ENCODE measurements around the gene DAGLB. TPM values are rescaled to one million over a fixed set of nuclear protein-coding genes. Genes with fewer than 3 reads are reported as not detected.
A peak's percentile ranks its signal among the peaks of the same experiment; 100 is the strongest.
"Not testable (repeated sequence)": the region's sequence is repeated elsewhere in the genome, so short reads cannot be mapped to it uniquely, and the experiment has no call there.

DAGLB gene
- total RNA-seq, 2 donors from 2014 or later, result 22.7 to 24.5 TPM

- no peaks in the 10 kb centered on the region for H3K27me3 ChIP-seq (ENCODE audit: control insufficient read depth, insufficient read depth, low read length, poor library complexity, severe bottlenecking)
Observed at GRCh38 chr7:6398943-6399342, 48.8 kb downstream of the DAGLB start.

GRCh38 chr7:6397759-6398495 lies 49.8 kb downstream of the DAGLB start:
- H3K27ac ChIP-seq (ENCODE audit: low read depth, low read length); H3K4me3 ChIP-seq (ENCODE audit: low read length); H3K9ac ChIP-seq (ENCODE audit: extremely low read depth, low read length, poor library complexity, severe bottlenecking); H3K9me3 Mint-ChIP-seq; DNase-seq; H3K4me1 ChIP-seq (ENCODE audit: control insufficient read depth, insufficient read depth, low read length); H3K9me3 ChIP-seq (ENCODE audit: control insufficient read depth, low read length); H3K27me3 ChIP-seq (ENCODE audit: control insufficient read depth, insufficient read depth, low read length, poor library complexity, severe bottlenecking); H3K4me3 Mint-ChIP-seq; H3K27me3 Mint-ChIP-seq (ENCODE audit: insufficient read depth): not testable (repeated sequence)
- H3K36me3 ChIP-seq (ENCODE audit: control insufficient read depth, insufficient read depth, low read length), result peaks cover 78% of the 10 kb centered on the region
- Mint-ChIP-seq H3K27ac (peak overlapping the region; percentile 45), H3K36me3 (ENCODE audit: low read depth) (peaks cover 69% of the 10 kb centered on the region), H3K4me1 (peaks cover 38% of the 10 kb centered on the region)
- WGBS, 2 experiments (ENCODE audit: insufficient coverage in 1 of 2, insufficient read length in 1 of 2), result 95 to 98% methylated on average over 11 to 15 of the region's 15 CpGs

More at GRCh38 chr7:6398943-6399342, 48.8 kb downstream of the DAGLB start:
- 94 to 95% methylated on average over 6 to 12 of the region's 12 CpGs for WGBS, 2 experiments (ENCODE audit: insufficient coverage in 1 of 2, insufficient read length in 1 of 2)
- Mint-ChIP-seq H3K27me3 (ENCODE audit: insufficient read depth) (no peaks in the 10 kb centered on the region), H3K9me3 (no peaks in the 10 kb centered on the region), H3K4me3 (no peak overlapping the region), H3K4me1 (peaks cover 28% of the 10 kb centered on the region), H3K36me3 (ENCODE audit: low read depth) (peaks cover 67% of the 10 kb centered on the region), H3K27ac (peak overlapping the region; percentile 52)
- Histone ChIP-seq H3K9me3 (ENCODE audit: control insufficient read depth, low read length) (no peaks in the 10 kb centered on the region), H3K9ac (ENCODE audit: extremely low read depth, low read length, poor library complexity, severe bottlenecking) (no peak overlapping the region), H3K36me3 (ENCODE audit: control insufficient read depth, insufficient read depth, low read length) (peaks cover 78% of the 10 kb centered on the region), H3K4me3 (ENCODE audit: low read length) (no peak overlapping the region), H3K27ac (ENCODE audit: low read depth, low read length) (no peak overlapping the region), H3K4me1 (ENCODE audit: control insufficient read depth, insufficient read depth, low read length) (no peaks in the 10 kb centered on the region)
- no peak for DNase-seq
- TF ChIP-seq CTCF (conservative IDR thresholded peaks at IDR 0.05), result no peak

- Mint-ChIP-seq H3K27me3 (ENCODE audit: insufficient read depth) (no peaks in the 10 kb centered on the region), H3K4me1 (peaks cover 57% of the 10 kb centered on the region), H3K27ac (peak overlapping the region; percentile 56), H3K36me3 (ENCODE audit: low read depth) (peaks cover 65% of the 10 kb centered on the region), H3K4me3 (no peak overlapping the region), H3K9me3 (no peaks in the 10 kb centered on the region)
- H3K36me3 ChIP-seq (ENCODE audit: control insufficient read depth, insufficient read depth, low read length), result peaks cover 79% of the 10 kb centered on the region
- no peaks in the 10 kb centered on the region for H3K9me3 ChIP-seq (ENCODE audit: control insufficient read depth, low read length)
- H3K27me3 ChIP-seq (ENCODE audit: control insufficient read depth, insufficient read depth, low read length, poor library complexity, severe bottlenecking), result no peaks in the 10 kb centered on the region
- WGBS, 2 experiments (ENCODE audit: insufficient coverage in 1 of 2, insufficient read length in 1 of 2), result 95 to 97% methylated on average over 22 to 23 of the region's 23 CpGs
- H3K27ac ChIP-seq (ENCODE audit: low read depth, low read length), result no peak overlapping the region
- no peak overlapping the region for H3K4me3 ChIP-seq (ENCODE audit: low read length)
- peaks cover 3% of the 10 kb centered on the region for H3K4me1 ChIP-seq (ENCODE audit: control insufficient read depth, insufficient read depth, low read length)
- no peak for TF ChIP-seq CTCF (conservative IDR thresholded peaks at IDR 0.05)
- H3K9ac ChIP-seq (ENCODE audit: extremely low read depth, low read length, poor library complexity, severe bottlenecking), result no peak overlapping the region
- no peak for DNase-seq
Observed at GRCh38 chr7:6395898-6396595, 51.7 kb downstream of the DAGLB start.
